NCI-H2081 treated with DMSO at 0.1 percent for 48 hours (cell line): Measurements from ENCODE around the gene FUZ.

Experiments used
- DNase-seq: peaks from one replicate; lab custom pipeline; 2025; lab: John Stamatoyannopoulos, UW

The FUZ gene

DNA sequence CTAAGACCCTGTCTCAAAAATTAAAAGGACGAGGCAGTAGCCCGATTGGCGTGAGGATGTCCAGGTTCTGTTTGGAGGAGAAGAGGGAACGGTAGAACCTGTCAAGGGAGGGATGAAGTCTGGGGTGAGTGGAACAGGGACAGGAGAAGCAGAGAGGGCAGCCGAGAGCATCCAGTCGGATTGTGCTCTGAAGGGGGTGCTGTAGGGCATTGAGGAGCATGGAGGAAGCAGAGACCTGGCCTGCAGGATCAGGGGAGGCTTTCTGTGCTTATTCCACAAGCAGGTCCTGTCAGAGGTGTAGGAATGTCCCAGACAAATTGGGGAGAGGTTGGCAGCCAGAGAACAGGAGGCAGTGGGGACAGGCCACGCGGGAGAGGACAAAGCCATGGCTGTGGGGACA is 32.2 kb downstream of the FUZ start:
- DNase-seq, result no peak

DNA sequence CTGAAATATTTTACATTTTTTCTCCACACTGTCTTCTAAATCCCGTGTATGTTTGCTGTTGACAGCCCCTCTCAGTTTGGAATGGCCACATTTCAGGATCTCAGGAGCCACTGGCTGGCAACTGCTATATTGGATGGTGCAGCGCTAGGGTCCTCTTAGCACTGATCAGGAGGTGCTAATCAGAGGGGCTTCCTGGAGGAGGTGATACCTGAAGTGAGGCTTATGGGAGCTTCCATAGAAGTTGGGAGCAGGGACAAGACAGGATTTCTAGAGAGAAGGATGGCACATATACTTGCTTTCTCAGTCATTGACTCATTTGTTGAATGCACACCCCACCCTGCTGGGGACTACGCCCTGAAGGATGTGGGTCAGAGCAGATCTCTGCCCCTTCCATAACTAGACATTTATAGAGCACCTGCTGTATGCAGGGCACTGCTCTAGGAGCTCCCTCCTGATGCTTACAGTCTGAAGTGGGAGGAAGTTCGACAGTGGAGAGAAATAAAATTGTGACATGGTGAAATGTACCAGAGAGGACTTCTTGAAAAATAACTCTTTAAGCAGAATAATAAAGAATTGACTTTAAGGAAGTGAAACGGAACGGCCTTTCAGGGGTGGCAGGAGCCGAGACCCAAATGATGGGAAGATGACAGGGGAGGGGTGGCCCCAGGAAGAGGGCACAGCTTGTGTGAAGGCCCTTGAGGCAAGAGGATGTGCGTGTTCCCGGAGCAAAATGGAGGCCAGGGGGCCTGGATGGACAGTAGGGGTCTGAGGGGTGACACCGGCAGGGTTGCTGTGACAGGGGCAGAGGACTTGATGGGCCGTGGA is 33.1 kb downstream of the FUZ start:
- no peak for DNase-seq

DNA sequence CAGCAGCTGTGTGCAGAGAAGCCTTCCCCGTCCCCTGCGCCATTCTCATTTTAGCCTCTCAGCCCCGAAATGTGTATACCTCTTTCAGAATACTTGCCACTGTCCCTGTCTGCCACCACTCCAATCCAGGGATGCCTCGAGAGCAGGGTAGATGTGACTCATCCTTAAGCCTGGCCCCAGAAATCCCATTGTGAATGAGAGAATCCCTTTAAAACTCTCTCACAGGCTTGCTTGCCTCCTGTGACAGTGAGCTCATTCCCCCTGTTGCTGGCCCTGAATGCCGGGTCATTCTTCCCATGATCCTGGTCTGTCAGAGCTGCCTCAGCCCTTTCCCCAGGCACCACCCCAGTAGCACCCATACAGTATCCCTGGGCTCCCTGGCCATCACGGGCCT is 36.7 kb downstream of the FUZ start:
- no peak for DNase-seq

DNA sequence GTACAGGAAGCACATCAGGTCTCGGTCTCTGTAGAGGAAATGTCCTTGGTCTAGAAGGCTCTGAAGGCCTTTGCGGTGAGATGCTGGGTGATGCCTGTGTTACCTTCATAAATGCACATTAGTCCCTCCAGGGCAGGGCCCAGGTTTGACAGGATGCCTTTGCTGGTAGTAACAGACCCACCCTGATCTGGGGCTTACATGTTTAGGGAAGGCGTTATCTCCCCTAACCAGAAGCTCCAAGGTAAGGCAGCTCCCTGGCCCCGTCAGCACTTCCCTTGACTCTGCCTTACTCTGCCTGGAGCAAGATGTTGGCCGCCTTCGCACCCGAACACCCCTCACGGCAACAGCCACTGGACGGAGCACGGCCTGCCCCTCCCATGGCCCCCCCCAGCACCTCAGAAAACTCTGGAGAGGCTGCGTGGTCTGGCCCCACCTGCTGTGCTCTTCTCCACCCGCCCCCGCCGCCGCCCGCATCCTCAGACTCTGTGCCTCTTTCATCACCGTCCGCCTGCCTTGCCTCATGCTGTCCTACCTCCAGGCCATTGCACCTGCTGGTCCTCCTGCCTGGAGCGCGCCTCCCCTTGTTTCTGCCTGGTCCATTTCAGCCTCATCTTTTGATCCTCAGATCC is 37.2 kb downstream of the FUZ start:
- DNase-seq, result no peak

GRCh38 chr19:49774969-49775368 is 38.1 kb downstream of the FUZ start:
- no peak for DNase-seq

- DNase-seq, result no peak
Observed at GRCh38 chr19:49773663-49774350, 39.3 kb downstream of the FUZ start.

DNA sequence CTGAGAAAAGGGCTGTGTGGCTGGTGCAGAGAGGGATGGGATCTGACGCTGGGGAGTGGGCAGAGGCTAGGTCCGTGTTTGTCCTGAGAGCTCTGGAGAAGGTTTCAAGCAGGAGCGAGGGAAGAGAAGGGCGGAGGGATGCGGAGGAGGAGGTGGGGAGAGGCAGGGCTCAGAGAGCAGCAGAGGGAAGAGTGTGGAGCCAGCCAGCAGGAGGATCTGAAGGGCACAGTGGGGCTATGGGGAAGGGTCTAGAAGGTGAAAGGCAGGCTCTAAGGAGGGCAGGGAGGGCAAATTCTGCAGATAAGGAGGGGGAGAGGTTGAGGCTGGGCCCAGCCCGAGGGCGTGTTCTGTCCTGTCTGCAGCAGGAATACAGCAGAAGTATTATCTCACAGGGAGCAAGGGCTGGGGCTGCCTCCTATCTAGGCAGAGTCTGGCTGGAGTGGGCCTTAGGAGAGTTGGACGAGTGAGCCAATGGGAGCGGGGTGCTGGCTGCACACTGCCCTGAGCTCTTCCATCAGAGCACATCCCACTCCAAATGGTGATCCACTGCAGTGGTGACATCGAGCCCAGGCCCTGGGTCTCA is 40.2 kb downstream of the FUZ start:
- DNase-seq, result no peak

DNA sequence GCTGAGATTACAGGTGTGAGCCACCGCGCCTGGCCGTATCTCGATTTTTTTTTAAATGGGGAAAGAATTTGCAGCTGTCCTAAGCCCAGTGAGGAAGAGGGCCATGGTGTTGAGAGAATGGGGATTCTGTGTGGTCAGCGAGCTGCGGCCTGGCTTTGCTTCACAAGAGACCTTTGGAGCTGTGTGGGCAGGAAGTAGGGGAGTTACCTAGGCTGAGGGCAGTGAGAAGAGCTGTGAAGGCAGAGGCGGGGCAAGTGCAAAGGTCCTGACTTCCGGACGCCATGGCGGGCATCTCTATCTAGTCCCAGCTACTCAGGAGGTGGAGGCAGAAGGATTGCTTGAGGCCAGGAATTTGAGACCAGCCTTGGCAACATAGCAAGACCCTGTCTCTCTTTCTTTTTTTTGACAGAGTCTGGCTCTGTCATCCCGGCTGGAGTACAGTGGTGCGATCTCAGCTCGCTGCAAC is 41.4 kb downstream of the FUZ start:
- no peak for DNase-seq

DNA sequence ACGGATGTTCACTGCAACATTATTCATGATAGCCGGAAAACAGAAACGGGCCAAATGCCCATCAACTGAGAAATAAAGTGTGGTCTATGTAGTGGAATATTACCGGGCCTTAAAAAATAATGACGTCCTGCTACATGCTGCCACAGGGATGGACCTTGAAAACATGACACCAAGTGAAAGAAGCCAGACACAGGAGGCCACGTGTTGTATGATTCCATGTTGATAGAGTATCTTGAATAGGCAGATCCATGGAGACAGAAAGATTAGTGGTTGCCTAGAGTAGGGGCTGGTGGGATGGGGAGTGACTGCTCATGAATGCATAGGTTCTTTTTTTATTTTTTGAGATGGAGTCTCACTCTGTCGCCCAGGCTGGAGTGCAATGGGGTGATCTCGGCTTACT is 42.6 kb downstream of the FUZ start:
- DNase-seq, result no peak

DNA sequence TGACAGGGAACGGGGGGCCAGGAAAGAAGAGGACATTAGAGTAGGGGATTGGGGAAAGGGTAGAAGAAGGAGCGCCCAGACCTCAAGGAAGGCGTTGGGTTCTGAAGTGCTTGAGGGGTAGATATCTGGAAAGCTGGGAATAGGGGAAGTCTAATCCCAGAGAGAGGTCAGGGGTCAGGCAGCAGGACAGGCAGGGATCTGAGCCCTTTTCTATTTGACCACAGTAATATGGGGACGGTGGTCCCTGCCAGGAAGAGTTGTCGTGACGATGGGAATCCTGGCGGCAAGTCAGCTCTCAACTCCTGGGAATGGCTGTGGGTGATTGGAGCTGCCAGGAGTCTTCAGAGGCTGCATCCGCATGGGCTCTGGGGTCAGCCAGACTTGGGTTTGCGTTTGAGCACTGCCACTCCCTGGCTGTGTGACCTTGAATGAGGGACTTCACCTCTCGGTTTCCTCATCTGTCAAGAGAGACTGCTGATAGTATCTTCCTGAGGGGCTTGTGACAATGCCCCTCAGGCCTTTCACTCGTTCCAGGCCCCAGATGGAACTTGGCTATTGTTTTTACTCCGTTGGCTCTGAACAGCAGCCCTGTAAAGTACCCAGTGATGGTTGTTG is 45.0 kb downstream of the FUZ start:
- no peak for DNase-seq

GRCh38 chr19:49767381-49767780 is 45.7 kb downstream of the FUZ start:
- no peak for DNase-seq

DNA sequence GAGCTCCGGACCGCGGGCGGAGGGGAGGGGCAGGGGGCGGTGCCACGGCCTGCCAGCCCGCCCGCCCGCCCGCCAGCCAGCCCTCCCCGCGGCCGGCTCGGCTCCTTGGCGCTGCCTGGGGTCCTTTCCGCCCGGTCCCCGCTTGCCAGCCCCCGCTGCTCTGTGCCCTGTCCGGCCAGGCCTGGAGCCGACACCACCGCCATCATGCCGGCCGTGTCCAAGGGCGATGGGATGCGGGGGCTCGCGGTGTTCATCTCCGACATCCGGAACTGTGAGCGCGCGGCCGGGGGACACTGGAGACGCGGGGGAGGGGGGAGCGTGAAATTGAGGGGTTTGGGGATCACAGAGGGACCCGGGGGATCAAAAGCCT is 46.2 kb downstream of the FUZ start, which contains the start of gene AP2A1:
Gene AP2A1, plus strand, starts transcription at position 72 of the 370 bp plus-strand sequence. Its CDS starts 133 bp downstream, at position 205.
- no peak for DNase-seq

- peak; percentile 98 for DNase-seq
Observed at GRCh38 chr19:49766007-49766929, 46.8 kb downstream of the FUZ start.

DNA sequence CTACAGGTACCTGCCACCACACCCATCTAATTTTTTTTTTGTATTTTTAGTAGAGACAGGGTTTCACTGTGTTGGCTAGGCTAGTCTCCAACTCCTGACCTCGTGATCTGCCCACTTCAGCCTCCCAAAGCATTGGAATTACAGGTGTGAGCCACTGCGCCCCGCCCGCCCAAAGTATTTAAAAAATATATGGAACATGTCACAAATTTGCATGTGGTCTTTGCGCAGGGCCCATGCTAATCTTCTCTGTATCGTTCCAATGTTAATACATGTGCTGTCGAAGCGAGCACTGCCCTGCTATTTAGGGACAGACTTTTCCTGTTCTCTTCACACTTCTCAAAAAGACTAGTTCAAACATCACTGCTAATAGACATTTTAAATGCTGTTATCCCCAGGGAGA is 48.8 kb downstream of the FUZ start:
- no peak for DNase-seq

- no peak for DNase-seq
Observed at GRCh38 chr19:49763230-49763629, 49.9 kb downstream of the FUZ start, which contains the start of gene TSKS. TSKS (minus strand) TSS chr19:49763306; CDS start chr19:49763247, 59 bp downstream.

DNA sequence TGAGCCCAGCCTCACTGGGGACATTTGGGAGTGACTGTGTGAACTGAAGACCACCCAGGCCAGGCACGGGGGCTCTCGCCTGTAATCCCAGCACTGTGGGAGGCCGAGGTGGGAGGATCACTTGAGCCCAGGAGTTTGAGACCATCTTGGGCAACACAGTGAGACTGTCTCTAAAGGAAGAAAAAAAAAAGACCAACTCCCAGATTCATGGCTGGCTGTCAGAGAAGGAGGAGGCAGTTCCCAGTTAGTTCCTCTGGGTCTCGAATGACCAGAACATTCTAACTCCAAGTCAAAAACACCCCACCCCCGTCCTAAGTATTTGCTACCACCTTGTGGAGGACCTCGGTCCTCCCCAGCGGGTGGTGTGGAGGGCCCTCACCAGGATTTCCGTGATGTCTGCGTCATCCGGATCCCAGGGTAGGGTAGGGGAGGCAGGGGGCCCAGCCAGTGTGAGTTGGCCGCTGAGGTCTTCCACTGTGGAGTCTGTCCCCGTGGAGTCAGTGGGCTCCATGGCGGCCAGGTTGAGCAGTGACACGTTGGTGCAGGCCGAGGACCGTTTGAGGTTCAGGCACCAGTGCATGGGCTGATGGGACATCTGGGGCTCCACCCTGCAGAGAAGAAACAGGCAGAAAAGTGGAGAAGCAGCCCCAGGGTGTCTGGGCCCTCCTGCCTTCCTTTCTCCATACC is 51.3 kb downstream of the FUZ start:
- DNase-seq, result no peak

DNA sequence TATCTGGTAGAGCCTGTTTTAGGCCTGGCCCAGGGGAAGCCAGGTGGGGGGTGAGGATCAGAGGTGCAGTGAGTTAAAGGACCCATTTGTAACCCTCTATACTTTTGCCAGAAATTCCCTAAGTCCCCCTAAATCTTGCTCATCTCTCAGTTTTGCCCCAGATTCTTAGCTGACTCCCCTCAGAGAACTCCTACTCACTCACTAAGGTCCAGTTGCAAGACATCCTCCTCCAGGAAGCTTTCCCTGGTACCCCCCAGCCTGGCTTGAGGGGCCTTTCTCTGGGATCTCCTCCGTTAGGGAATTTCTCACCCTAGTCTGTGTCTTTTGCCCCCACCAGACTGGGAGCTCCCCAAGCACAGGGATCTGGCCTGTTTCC is 51.9 kb downstream of the FUZ start:
- no peak for DNase-seq

DNA sequence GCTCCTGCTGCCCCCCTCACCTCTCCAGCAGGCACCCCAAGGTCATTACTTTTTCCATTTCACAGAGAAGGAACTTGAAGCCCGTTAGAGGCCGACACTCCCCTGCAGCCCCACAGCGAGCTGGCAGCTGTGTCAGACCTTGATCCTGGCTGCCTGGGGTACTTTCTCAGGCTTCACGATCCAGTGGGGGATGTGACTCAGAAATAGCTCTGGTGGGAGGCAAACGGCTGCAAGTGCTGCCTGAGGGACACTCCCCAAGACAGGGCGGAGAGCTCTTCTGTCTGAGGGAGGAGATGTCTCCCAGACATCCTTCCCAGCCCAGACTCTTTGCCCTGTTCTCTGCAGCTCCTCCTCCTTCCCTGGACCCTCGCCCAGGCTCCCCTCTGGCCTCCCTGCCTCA is 54.8 kb downstream of the FUZ start:
- DNase-seq, result no peak
